ENCODE measurements around the gene FAM114A1.
A peak's percentile ranks its signal among the peaks of the same experiment; 100 is the strongest.
"Not testable (repeated sequence)": the region's sequence is repeated elsewhere in the genome, so short reads cannot be mapped to it uniquely, and the experiment has no call there.

Gene FAM114A1

GRCh38 chr4:38905652-38906385, 38.2 kb downstream of the FAM114A1 start:
- DNase-seq = no peak

GRCh38 chr4:38907696-38908270, 40.2 kb downstream of the FAM114A1 start:
- DNase-seq = no peak

GRCh38 chr4:38909015-38909414, 41.4 kb downstream of the FAM114A1 start:
- no peak for DNase-seq

- no peak for DNase-seq
Measured at GRCh38 chr4:38911257-38911656, 43.7 kb downstream of the FAM114A1 start.

- DNase-seq = no peak
Measured at GRCh38 chr4:38914854-38915253, 47.2 kb downstream of the FAM114A1 start.

GRCh38 chr4:38916267-38916666, 48.7 kb downstream of the FAM114A1 start:
- not testable (repeated sequence) for DNase-seq

- no peak for DNase-seq
Measured at GRCh38 chr4:38917481-38918025, 49.9 kb downstream of the FAM114A1 start.

- DNase-seq = no peak
Measured at GRCh38 chr4:38919494-38919893, 51.9 kb downstream of the FAM114A1 start.

GRCh38 chr4:38920186-38920585, 52.6 kb downstream of the FAM114A1 start:
- no peak for DNase-seq

GRCh38 chr4:38920677-38921076, 53.1 kb downstream of the FAM114A1 start:
- no peak for DNase-seq

- DNase-seq = no peak
Measured at GRCh38 chr4:38921151-38921550, 53.5 kb downstream of the FAM114A1 start.

- DNase-seq = no peak
Measured at GRCh38 chr4:38923746-38924145, 56.1 kb downstream of the FAM114A1 start.

GRCh38 chr4:38924353-38924752, 56.7 kb downstream of the FAM114A1 start:
- peak; percentile 62 for DNase-seq

GRCh38 chr4:38925492-38926413, 58.1 kb downstream of the FAM114A1 start:
- DNase-seq = peak; percentile 73

- DNase-seq = peak; percentile 38
Measured at GRCh38 chr4:38926896-38927295, 59.3 kb downstream of the FAM114A1 start.

GRCh38 chr4:38928568-38928967, 61.0 kb downstream of the FAM114A1 start:
- no peak for DNase-seq

GRCh38 chr4:38928974-38929373, 61.4 kb downstream of the FAM114A1 start:
- DNase-seq = no peak

GRCh38 chr4:38930204-38930603, 62.6 kb downstream of the FAM114A1 start:
- DNase-seq = peak; percentile 84

- peak; percentile 36 for DNase-seq
Measured at GRCh38 chr4:38930707-38931106, 63.1 kb downstream of the FAM114A1 start.

GRCh38 chr4:38931125-38931524, 63.5 kb downstream of the FAM114A1 start:
- DNase-seq = no peak

GRCh38 chr4:38935391-38936073, 67.9 kb downstream of the FAM114A1 start:
- DNase-seq = no peak

GRCh38 chr4:38939165-38939564, 71.6 kb downstream of the FAM114A1 start:
- no peak for DNase-seq

- no peak for DNase-seq
Measured at GRCh38 chr4:38940476-38940875, 72.9 kb downstream of the FAM114A1 start.

Data from NCI-H82 (cell line).